Measurements from ENCODE around the gene DGUOK.

The DGUOK gene

GRCh38 chr2:74001121-74001520, 74.4 kb downstream of the DGUOK start:
- TF ChIP-seq CTCF (IDR thresholded peaks at IDR 0.05; ENCODE audit: control extremely low read depth, extremely low read depth, low read depth, missing control alignments), result no peak
- POLR2A ChIA-PET, result interaction anchor here (0.6 to 1.1 kb wide), 5 partner anchors 10 to 79 kb away, joined by 3 to 7 read pairs (median 3); no protein-coding TSS in a partner anchor
- no peak for DNase-seq (ENCODE audit: extremely low spot score)
- CTCF ChIA-PET, result interaction anchor here (0.8 to 2.3 kb wide), 12 partner anchors 13 to 390 kb away, joined by 3 to 10 read pairs (median 4); no protein-coding TSS in a partner anchor

GRCh38 chr2:74001781-74002504, 75.3 kb downstream of the DGUOK start:
- ChIA-PET POLR2A (interaction anchor here (0.6 to 1.1 kb wide), 5 partner anchors 9 to 78 kb away, joined by 3 to 8 read pairs (median 4); no protein-coding TSS in a partner anchor), CTCF (interaction anchor here (0.7 to 2.3 kb wide), 13 partner anchors 14 to 390 kb away, joined by 3 to 10 read pairs (median 4); partner anchors contain the start of gene STAMBP)
- no peak for TF ChIP-seq CTCF (IDR thresholded peaks at IDR 0.05; ENCODE audit: control extremely low read depth, extremely low read depth, low read depth, missing control alignments)
- no peak for DNase-seq (ENCODE audit: extremely low spot score)

GRCh38 chr2:74002505-74003421, 76.1 kb downstream of the DGUOK start:
- ChIA-PET POLR2A (interaction anchor here (0.8 kb wide), 1 partner anchor 29 kb away, joined by 3 read pairs; no protein-coding TSS in a partner anchor), CTCF (interaction anchor here (1.2 to 1.8 kb wide), 5 partner anchors 9 to 174 kb away, joined by 3 to 7 read pairs (median 4); partner anchors contain the start of gene STAMBP)
- no peak for TF ChIP-seq CTCF (IDR thresholded peaks at IDR 0.05; ENCODE audit: control extremely low read depth, extremely low read depth, low read depth, missing control alignments)
- peak; percentile 95 for DNase-seq (ENCODE audit: extremely low spot score)

- ChIA-PET CTCF (interaction anchor here (1.0 to 2.2 kb wide), 6 partner anchors 10 to 179 kb away, joined by 3 to 7 read pairs (median 4); no protein-coding TSS in a partner anchor), POLR2A (no interaction called here)
- DNase-seq (ENCODE audit: extremely low spot score), result no peak
- TF ChIP-seq CTCF (IDR thresholded peaks at IDR 0.05; ENCODE audit: control extremely low read depth, extremely low read depth, low read depth, missing control alignments), result no peak
These were observed 77.0 kb downstream of the DGUOK start for GRCh38 chr2:74003494-74004211.

- no peak for TF ChIP-seq CTCF (IDR thresholded peaks at IDR 0.05; ENCODE audit: control extremely low read depth, extremely low read depth, low read depth, missing control alignments)
- ChIA-PET POLR2A (interaction anchor here (0.5 kb wide), 1 partner anchor 16 kb away, joined by 6 read pairs; no protein-coding TSS in a partner anchor), CTCF (interaction anchor here (1.0 to 2.2 kb wide), 11 partner anchors 9 to 180 kb away, joined by 3 to 7 read pairs (median 4); no protein-coding TSS in a partner anchor)
- DNase-seq (ENCODE audit: extremely low spot score), result no peak
These were observed 77.8 kb downstream of the DGUOK start for GRCh38 chr2:74004212-74005182.

All from GM10248 (cell line).